OCI-LY3 (cell line): Measurements from ENCODE around the gene SLC9A8.

Experiments
- EZH2phosphoT487 ChIP-seq: fragments of 200-600 bp; shearing (Covaris generic); IDR thresholded peaks from 2 replicates; pipeline ENCODE4 v1.6.1; 2018; ENCODE audit warnings: antibody characterized with exemption, mixed run types, low read depth
- TF ChIP-seq, protein P1 (sequence below): fragments of 200-600, 300-600 bp; sonication (generic); IDR thresholded peaks from 2 replicates; pipeline ENCODE4 v1.5.1; 2014; ENCODE audit warnings: antibody characterized with exemption, low read length, low read depth

GRCh38 chr20:49810491-49811190, 2.0 kb upstream of the SLC9A8 start:
- no peak for TF ChIP-seq EZH2phosphoT487
- TF ChIP-seq, protein P1, sequence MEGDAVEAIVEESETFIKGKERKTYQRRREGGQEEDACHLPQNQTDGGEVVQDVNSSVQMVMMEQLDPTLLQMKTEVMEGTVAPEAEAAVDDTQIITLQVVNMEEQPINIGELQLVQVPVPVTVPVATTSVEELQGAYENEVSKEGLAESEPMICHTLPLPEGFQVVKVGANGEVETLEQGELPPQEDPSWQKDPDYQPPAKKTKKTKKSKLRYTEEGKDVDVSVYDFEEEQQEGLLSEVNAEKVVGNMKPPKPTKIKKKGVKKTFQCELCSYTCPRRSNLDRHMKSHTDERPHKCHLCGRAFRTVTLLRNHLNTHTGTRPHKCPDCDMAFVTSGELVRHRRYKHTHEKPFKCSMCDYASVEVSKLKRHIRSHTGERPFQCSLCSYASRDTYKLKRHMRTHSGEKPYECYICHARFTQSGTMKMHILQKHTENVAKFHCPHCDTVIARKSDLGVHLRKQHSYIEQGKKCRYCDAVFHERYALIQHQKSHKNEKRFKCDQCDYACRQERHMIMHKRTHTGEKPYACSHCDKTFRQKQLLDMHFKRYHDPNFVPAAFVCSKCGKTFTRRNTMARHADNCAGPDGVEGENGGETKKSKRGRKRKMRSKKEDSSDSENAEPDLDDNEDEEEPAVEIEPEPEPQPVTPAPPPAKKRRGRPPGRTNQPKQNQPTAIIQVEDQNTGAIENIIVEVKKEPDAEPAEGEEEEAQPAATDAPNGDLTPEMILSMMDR, result no peak
